Measurements from ENCODE around the gene RB1. TPM values are rescaled to one million over a fixed set of nuclear protein-coding genes. Genes with fewer than 3 reads are reported as not detected.

Gene RB1
- total and polyA plus RNA-seq, 2 experiments from 2014 or later, result 19.5 to 22.3 TPM

- Mint-ChIP-seq H3K4me1 (no peaks in the 10 kb centered on the region; the same call in 2 of the 3 replicates), H3K36me3 (ENCODE audit: low read depth) (peaks cover 11% of the 10 kb centered on the region), H3K27ac (no peak overlapping the region), H3K9me3 (peaks cover 12% of the 10 kb centered on the region), H3K27me3 (ENCODE audit: insufficient read depth, low read depth, poor library complexity) (no peaks in the 10 kb centered on the region), H3K4me3 (no peak overlapping the region)
- Histone ChIP-seq H3K27me3 (ENCODE audit: insufficient read depth) (no peaks in the 10 kb centered on the region), H4K20me1 (replicated peaks; ENCODE audit: insufficient read depth) (0 out of 2 replicates have a peak, but pooled peaks cover 3% of the 10 kb centered on the region), H3K36me3 (ENCODE audit: insufficient read depth) (no peaks in the 10 kb centered on the region), H3K79me2 (replicated peaks; ENCODE audit: insufficient read depth) (peaks cover 11% of the 10 kb centered on the region; the same call in 1 of the 2 replicates), H3K4me2 (no peak overlapping the region), H3K9me2 (ENCODE audit: insufficient read depth) (no peaks in the 10 kb centered on the region), H3K4me3 (no peak overlapping the region), H2AFZ (no peak overlapping the region), H3F3A (replicated peaks; ENCODE audit: low read depth) (no peaks in the 10 kb centered on the region), H3K4me1 (ENCODE audit: insufficient read depth) (no peaks in the 10 kb centered on the region), H3K27ac (ENCODE audit: low read depth) (no peak overlapping the region)
- DNase-seq (ENCODE audit: low spot score) (no peak), ATAC-seq (no peak)
- TF ChIP-seq CREB1 (CRISPR knock-in tag; IDR thresholded peaks at IDR 0.05; ENCODE audit: low read depth) (no peak), NANOG (IDR thresholded peaks at IDR 0.05; ENCODE audit: borderline replicate concordance) (no peak), REST (IDR thresholded peaks at IDR 0.05; ENCODE audit: unreplicated experiment) (no peak), POLR2AphosphoS5 (IDR thresholded peaks at IDR 0.05; ENCODE audit: low read depth) (no peak), CTCF (conservative IDR thresholded peaks at IDR 0.05; ENCODE audit: low read depth in 2 of 2) (no peak), EZH2phosphoT487 (IDR thresholded peaks at IDR 0.05; ENCODE audit: unreplicated experiment) (no peak), JUNB (IDR thresholded peaks at IDR 0.05; ENCODE audit: unreplicated experiment) (no peak), ZNF114 (CRISPR knock-in tag; IDR thresholded peaks at IDR 0.05) (no peak), ETS1 (IDR thresholded peaks at IDR 0.05) (no peak), STAT1 (IDR thresholded peaks at IDR 0.05; ENCODE audit: unreplicated experiment) (no peak), ZNF462 (CRISPR knock-in tag; IDR thresholded peaks at IDR 0.05) (no peak), ZNF331 (CRISPR knock-in tag; IDR thresholded peaks at IDR 0.05; ENCODE audit: low read depth) (no peak), EZH2 (IDR thresholded peaks at IDR 0.05; ENCODE audit: low read depth, unreplicated experiment) (no peak)
These were observed 12.6 kb downstream of the RB1 start for GRCh38 chr13:48315969-48316650.

All from GM23338 (cell line).